ENCODE measurements around the gene FAM53C.

The FAM53C gene

GRCh38 chr5:138338411-138339090, 485 bp downstream of the FAM53C start:
- peak overlapping the region; percentile 97 for H3K27ac Mint-ChIP-seq (ENCODE audit: low read depth)
- no peaks in the 10 kb centered on the region for H3K9me3 Mint-ChIP-seq
- peak overlapping the region; percentile 90 for H3K4me3 Mint-ChIP-seq
- no peaks in the 10 kb centered on the region for H3K27me3 Mint-ChIP-seq
- no peak for DNase-seq (ENCODE audit: low spot score in 2 of 2)
- H3K36me3 Mint-ChIP-seq (ENCODE audit: insufficient read depth) = peaks cover 20% of the 10 kb centered on the region
- ATAC-seq (replicated peaks; ENCODE audit: extremely low read depth, poor library complexity, severe bottlenecking) = no peak
- H3K4me1 Mint-ChIP-seq = peaks cover 41% of the 10 kb centered on the region

- Mint-ChIP-seq H3K4me1 (peaks cover 41% of the 10 kb centered on the region), H3K36me3 (ENCODE audit: insufficient read depth) (peaks cover 24% of the 10 kb centered on the region), H3K9me3 (no peaks in the 10 kb centered on the region), H3K27me3 (no peaks in the 10 kb centered on the region), H3K4me3 (peak overlapping the region; percentile 90), H3K27ac (ENCODE audit: low read depth) (peak overlapping the region; percentile 97)
- DNase-seq (ENCODE audit: low spot score in 2 of 2) (no peak), ATAC-seq (replicated peaks; ENCODE audit: extremely low read depth, poor library complexity, severe bottlenecking) (no peak)
Measured at GRCh38 chr5:138339091-138339456, 1.0 kb downstream of the FAM53C start.

- DNase-seq (ENCODE audit: low spot score in 2 of 2) (no peak), ATAC-seq (replicated peaks; ENCODE audit: extremely low read depth, poor library complexity, severe bottlenecking) (no peak)
- Mint-ChIP-seq H3K9me3 (no peaks in the 10 kb centered on the region), H3K4me1 (peaks cover 41% of the 10 kb centered on the region), H3K36me3 (ENCODE audit: insufficient read depth) (peaks cover 26% of the 10 kb centered on the region), H3K4me3 (peak overlapping the region; percentile 90), H3K27me3 (no peaks in the 10 kb centered on the region), H3K27ac (ENCODE audit: low read depth) (peak overlapping the region; percentile 97)
Measured at GRCh38 chr5:138339464-138339863, 1.4 kb downstream of the FAM53C start.

- DNase-seq (ENCODE audit: low spot score in 2 of 2) (no peak), ATAC-seq (replicated peaks; ENCODE audit: extremely low read depth, poor library complexity, severe bottlenecking) (no peak)
- no peaks in the 10 kb centered on the region for H3K27me3 Mint-ChIP-seq
- H3K4me3 Mint-ChIP-seq = peak overlapping the region; percentile 90
- H3K4me1 Mint-ChIP-seq = peaks cover 41% of the 10 kb centered on the region
- no peak overlapping the region for H3K27ac Mint-ChIP-seq (ENCODE audit: low read depth)
- H3K9me3 Mint-ChIP-seq = no peaks in the 10 kb centered on the region
- H3K36me3 Mint-ChIP-seq (ENCODE audit: insufficient read depth) = peaks cover 29% of the 10 kb centered on the region
Measured at GRCh38 chr5:138340008-138340407, 1.9 kb downstream of the FAM53C start.

- H3K9me3 Mint-ChIP-seq = no peaks in the 10 kb centered on the region
- peaks cover 37% of the 10 kb centered on the region for H3K36me3 Mint-ChIP-seq (ENCODE audit: insufficient read depth)
- ATAC-seq (replicated peaks; ENCODE audit: extremely low read depth, poor library complexity, severe bottlenecking) (no peak), DNase-seq (ENCODE audit: low spot score in 2 of 2) (no peak)
- H3K27me3 Mint-ChIP-seq = no peaks in the 10 kb centered on the region
- peaks cover 19% of the 10 kb centered on the region for H3K4me1 Mint-ChIP-seq
- H3K4me3 Mint-ChIP-seq = no peak overlapping the region
- no peak overlapping the region for H3K27ac Mint-ChIP-seq (ENCODE audit: low read depth)
Measured at GRCh38 chr5:138344887-138345622, 7.0 kb downstream of the FAM53C start.

- no peak for DNase-seq (ENCODE audit: low spot score in 2 of 2)
- Mint-ChIP-seq H3K27me3 (no peaks in the 10 kb centered on the region), H3K4me3 (no peak overlapping the region), H3K4me1 (peaks cover 10% of the 10 kb centered on the region), H3K9me3 (no peaks in the 10 kb centered on the region), H3K36me3 (ENCODE audit: insufficient read depth) (peaks cover 40% of the 10 kb centered on the region), H3K27ac (ENCODE audit: low read depth) (no peak overlapping the region)
- no peak for ATAC-seq (replicated peaks; ENCODE audit: extremely low read depth, poor library complexity, severe bottlenecking)
Measured at GRCh38 chr5:138346889-138347288, 8.8 kb downstream of the FAM53C start.

GRCh38 chr5:138349852-138350562, 11.9 kb downstream of the FAM53C start:
- Mint-ChIP-seq H3K4me3 (no peak overlapping the region), H3K27ac (ENCODE audit: low read depth) (no peak overlapping the region), H3K36me3 (ENCODE audit: insufficient read depth) (peaks cover 45% of the 10 kb centered on the region), H3K27me3 (no peaks in the 10 kb centered on the region), H3K4me1 (peaks cover 31% of the 10 kb centered on the region), H3K9me3 (no peaks in the 10 kb centered on the region)
- ATAC-seq (replicated peaks; ENCODE audit: extremely low read depth, poor library complexity, severe bottlenecking) (no peak), DNase-seq (ENCODE audit: low spot score in 2 of 2) (no peak)

GRCh38 chr5:138350563-138350890, 12.5 kb downstream of the FAM53C start:
- peaks cover 41% of the 10 kb centered on the region for H3K36me3 Mint-ChIP-seq (ENCODE audit: insufficient read depth)
- ATAC-seq (replicated peaks; ENCODE audit: extremely low read depth, poor library complexity, severe bottlenecking) = no peak
- H3K4me3 Mint-ChIP-seq = no peak overlapping the region
- H3K4me1 Mint-ChIP-seq = peaks cover 36% of the 10 kb centered on the region
- no peaks in the 10 kb centered on the region for H3K9me3 Mint-ChIP-seq
- no peaks in the 10 kb centered on the region for H3K27me3 Mint-ChIP-seq
- no peak for DNase-seq (ENCODE audit: low spot score in 2 of 2)
- H3K27ac Mint-ChIP-seq (ENCODE audit: low read depth) = no peak overlapping the region

GRCh38 chr5:138351056-138351455, 13.0 kb downstream of the FAM53C start:
- Mint-ChIP-seq H3K4me1 (peaks cover 39% of the 10 kb centered on the region), H3K27ac (ENCODE audit: low read depth) (no peak overlapping the region), H3K36me3 (ENCODE audit: insufficient read depth) (peaks cover 36% of the 10 kb centered on the region), H3K4me3 (no peak overlapping the region), H3K27me3 (no peaks in the 10 kb centered on the region), H3K9me3 (no peaks in the 10 kb centered on the region)
- no peak for DNase-seq (ENCODE audit: low spot score in 2 of 2)
- ATAC-seq (replicated peaks; ENCODE audit: extremely low read depth, poor library complexity, severe bottlenecking) = no peak

GRCh38 chr5:138351517-138351916, 13.5 kb downstream of the FAM53C start:
- ATAC-seq (replicated peaks; ENCODE audit: extremely low read depth, poor library complexity, severe bottlenecking) (no peak), DNase-seq (ENCODE audit: low spot score in 2 of 2) (no peak)
- no peaks in the 10 kb centered on the region for H3K27me3 Mint-ChIP-seq
- peak overlapping the region; percentile 75 for H3K4me3 Mint-ChIP-seq
- peak overlapping the region; percentile 67 for H3K27ac Mint-ChIP-seq (ENCODE audit: low read depth)
- H3K9me3 Mint-ChIP-seq = no peaks in the 10 kb centered on the region
- H3K4me1 Mint-ChIP-seq = peaks cover 39% of the 10 kb centered on the region
- H3K36me3 Mint-ChIP-seq (ENCODE audit: insufficient read depth) = peaks cover 37% of the 10 kb centered on the region

GRCh38 chr5:138352071-138352721, 14.1 kb downstream of the FAM53C start, which contains the start of gene KDM3B:
Gene KDM3B (plus strand): TSS chr5:138352685. CDS start chr5:138352796, 111 bp downstream.
- Mint-ChIP-seq H3K36me3 (ENCODE audit: insufficient read depth) (peaks cover 32% of the 10 kb centered on the region), H3K27ac (ENCODE audit: low read depth) (peak within 1 kb of the TSS; percentile 94), H3K4me1 (peaks cover 39% of the 10 kb centered on the region), H3K4me3 (peak within 1 kb of the TSS; percentile 99), H3K9me3 (no peaks in the 10 kb centered on the region), H3K27me3 (no peaks in the 10 kb centered on the region)
- ATAC-seq (replicated peaks; ENCODE audit: extremely low read depth, poor library complexity, severe bottlenecking) (peak; percentile 77), DNase-seq (ENCODE audit: low spot score in 2 of 2) (peak; percentile 94 to 97)

GRCh38 chr5:138352722-138353559, 14.9 kb downstream of the FAM53C start:
- Mint-ChIP-seq H3K27me3 (no peaks in the 10 kb centered on the region), H3K4me3 (peak overlapping the region; percentile 99), H3K4me1 (peaks cover 39% of the 10 kb centered on the region), H3K36me3 (ENCODE audit: insufficient read depth) (peaks cover 29% of the 10 kb centered on the region), H3K27ac (ENCODE audit: low read depth) (peak overlapping the region; percentile 94), H3K9me3 (no peaks in the 10 kb centered on the region)
- ATAC-seq (replicated peaks; ENCODE audit: extremely low read depth, poor library complexity, severe bottlenecking) = peak; percentile 59
- DNase-seq (ENCODE audit: low spot score in 2 of 2) = peak; percentile 59 to 68
